Natural killer cell (primary cell): ENCODE data around the gene KCNH4. TPM values are rescaled to one million over a fixed set of nuclear protein-coding genes. Genes with fewer than 3 reads are reported as not detected.

Source experiments
- ATAC-seq, 3 donors: fragments of 150-1000 bp in 2 of 3; fragments of 200-7000 bp in 1 of 3; cut with Tn5 transposase; 1 replicate in 1 of 3; 2 replicates in 2 of 3; pipeline ENCODE4 v1.10.0; 2021; ENCODE audit warnings: mild to moderate bottlenecking in 2 of 3, moderate library complexity in 2 of 3
- DNase-seq, 2 donors: peaks; one replicate each; pipeline versions ENCODE4 v3.0.0 to v3.0.0-alpha.2; 2013 to 2021; ENCODE audit warnings: mixed read lengths in 1 of 2
- H3K27ac ChIP-seq: one replicate; pipeline ENCODE4 v1.5.1; 2013; ENCODE audit warnings: mild to moderate bottlenecking, low read length
- H3K27me3 ChIP-seq: one replicate; pipeline ENCODE4 v1.6.1; 2013; ENCODE audit warnings: low read length; ENCODE audit not compliant: control insufficient read depth, insufficient read depth
- H3K36me3 ChIP-seq: one replicate; pipeline ENCODE4 v1.6.1; 2013; ENCODE audit warnings: low read length; ENCODE audit not compliant: control insufficient read depth, insufficient read depth
- H3K4me1 ChIP-seq: one replicate; pipeline ENCODE4 v1.6.1; 2013; ENCODE audit warnings: low read length; ENCODE audit not compliant: control insufficient read depth, insufficient read depth
- H3K4me3 ChIP-seq: one replicate; pipeline ENCODE4 v1.5.1; 2013; ENCODE audit warnings: low read length
- H3K9me3 ChIP-seq: one replicate; pipeline ENCODE4 v1.6.1; 2013; ENCODE audit warnings: low read length; ENCODE audit not compliant: control insufficient read depth, insufficient read depth
- H3K27ac Mint-ChIP-seq, 2 donors: one replicate each; pipeline ENCODE4 v1.8.0; 2022; ENCODE audit warnings: mild to moderate bottlenecking in 2 of 2, mixed read lengths in 2 of 2, moderate library complexity in 1 of 2
- H3K27me3 Mint-ChIP-seq, 2 donors: one replicate each; pipeline ENCODE4 v1.8.0; 2022; ENCODE audit warnings: low read depth in 2 of 2, mixed read lengths in 2 of 2
- H3K36me3 Mint-ChIP-seq: one replicate; pipeline ENCODE4 v1.8.0; 2022; ENCODE audit warnings: mixed read lengths
- H3K4me1 Mint-ChIP-seq, 2 donors: one replicate each; pipeline ENCODE4 v1.8.0; 2022; ENCODE audit warnings: mixed read lengths in 2 of 2
- H3K4me3 Mint-ChIP-seq: one replicate; pipeline ENCODE4 v1.8.0; 2022; ENCODE audit warnings: mild to moderate bottlenecking, moderate library complexity, mixed read lengths
- H3K9me3 Mint-ChIP-seq, 2 donors: one replicate each; pipeline ENCODE4 v1.8.0; 2022; ENCODE audit warnings: mixed read lengths in 2 of 2
- WGBS: methylation state at CpG from one replicate; pipeline ENCODE4 v1.1.7; 2013; ENCODE audit warnings: missing lambda C conversion rate; ENCODE audit not compliant: insufficient coverage; 5-methylcytosine and 5-hydroxymethylcytosine counted together
- intact Hi-C: fragments of 100-400 bp; cut with micrococcal nuclease; formaldehyde crosslinking; loops from one replicate; pipeline ENCODE4 v1.14.2; 2022
- total RNA-seq, 4 donors: library from RNA; stranded (reverse); fragments of 120-200 nt in 1 of 4; gene quantifications; one replicate each; pipeline versions ENCODE4 v1.2.3 to v1.2.4, GENCODE V29; 2013 to 2022
- TF ChIP-seq, protein P1 (sequence below): fragments of 200-600 bp; IDR thresholded peaks from one replicate; pipeline ENCODE4 v1.8.0; 2022; ENCODE audit warnings: antibody characterized with exemption

KCNH4 gene
- total RNA-seq, 3 donors from 2014 or later (not counting 1 experiment from before 2014, with no cell fraction given) = 0.12 to 0.27 (median 0.20) TPM

GRCh38 chr17:42111265-42111636, 69.7 kb downstream of the KCNH4 start:
- H3K27ac ChIP-seq = no peak overlapping the region
- Mint-ChIP-seq H3K4me1 (peaks cover 9 to 29% of the 10 kb centered on the region in 2 donors), H3K4me3 (no peak overlapping the region), H3K27ac (peak overlapping the region; percentile 5 to 95), H3K36me3 (no peaks in the 10 kb centered on the region), H3K27me3 (no peaks in the 10 kb centered on the region), H3K9me3 (no peaks in the 10 kb centered on the region)
- DNase-seq (no peak), ATAC-seq (no peak)
- no peaks in the 10 kb centered on the region for H3K9me3 ChIP-seq
- H3K36me3 ChIP-seq = peaks cover 13% of the 10 kb centered on the region
- 95% methylated on average over 11 of the region's 11 CpGs for WGBS
- H3K4me3 ChIP-seq = no peak overlapping the region
- H3K4me1 ChIP-seq = peaks cover 43% of the 10 kb centered on the region
- TF ChIP-seq, protein P1, sequence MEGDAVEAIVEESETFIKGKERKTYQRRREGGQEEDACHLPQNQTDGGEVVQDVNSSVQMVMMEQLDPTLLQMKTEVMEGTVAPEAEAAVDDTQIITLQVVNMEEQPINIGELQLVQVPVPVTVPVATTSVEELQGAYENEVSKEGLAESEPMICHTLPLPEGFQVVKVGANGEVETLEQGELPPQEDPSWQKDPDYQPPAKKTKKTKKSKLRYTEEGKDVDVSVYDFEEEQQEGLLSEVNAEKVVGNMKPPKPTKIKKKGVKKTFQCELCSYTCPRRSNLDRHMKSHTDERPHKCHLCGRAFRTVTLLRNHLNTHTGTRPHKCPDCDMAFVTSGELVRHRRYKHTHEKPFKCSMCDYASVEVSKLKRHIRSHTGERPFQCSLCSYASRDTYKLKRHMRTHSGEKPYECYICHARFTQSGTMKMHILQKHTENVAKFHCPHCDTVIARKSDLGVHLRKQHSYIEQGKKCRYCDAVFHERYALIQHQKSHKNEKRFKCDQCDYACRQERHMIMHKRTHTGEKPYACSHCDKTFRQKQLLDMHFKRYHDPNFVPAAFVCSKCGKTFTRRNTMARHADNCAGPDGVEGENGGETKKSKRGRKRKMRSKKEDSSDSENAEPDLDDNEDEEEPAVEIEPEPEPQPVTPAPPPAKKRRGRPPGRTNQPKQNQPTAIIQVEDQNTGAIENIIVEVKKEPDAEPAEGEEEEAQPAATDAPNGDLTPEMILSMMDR = no peak
- intact Hi-C loops = no loop called here
- no peaks in the 10 kb centered on the region for H3K27me3 ChIP-seq

DNA sequence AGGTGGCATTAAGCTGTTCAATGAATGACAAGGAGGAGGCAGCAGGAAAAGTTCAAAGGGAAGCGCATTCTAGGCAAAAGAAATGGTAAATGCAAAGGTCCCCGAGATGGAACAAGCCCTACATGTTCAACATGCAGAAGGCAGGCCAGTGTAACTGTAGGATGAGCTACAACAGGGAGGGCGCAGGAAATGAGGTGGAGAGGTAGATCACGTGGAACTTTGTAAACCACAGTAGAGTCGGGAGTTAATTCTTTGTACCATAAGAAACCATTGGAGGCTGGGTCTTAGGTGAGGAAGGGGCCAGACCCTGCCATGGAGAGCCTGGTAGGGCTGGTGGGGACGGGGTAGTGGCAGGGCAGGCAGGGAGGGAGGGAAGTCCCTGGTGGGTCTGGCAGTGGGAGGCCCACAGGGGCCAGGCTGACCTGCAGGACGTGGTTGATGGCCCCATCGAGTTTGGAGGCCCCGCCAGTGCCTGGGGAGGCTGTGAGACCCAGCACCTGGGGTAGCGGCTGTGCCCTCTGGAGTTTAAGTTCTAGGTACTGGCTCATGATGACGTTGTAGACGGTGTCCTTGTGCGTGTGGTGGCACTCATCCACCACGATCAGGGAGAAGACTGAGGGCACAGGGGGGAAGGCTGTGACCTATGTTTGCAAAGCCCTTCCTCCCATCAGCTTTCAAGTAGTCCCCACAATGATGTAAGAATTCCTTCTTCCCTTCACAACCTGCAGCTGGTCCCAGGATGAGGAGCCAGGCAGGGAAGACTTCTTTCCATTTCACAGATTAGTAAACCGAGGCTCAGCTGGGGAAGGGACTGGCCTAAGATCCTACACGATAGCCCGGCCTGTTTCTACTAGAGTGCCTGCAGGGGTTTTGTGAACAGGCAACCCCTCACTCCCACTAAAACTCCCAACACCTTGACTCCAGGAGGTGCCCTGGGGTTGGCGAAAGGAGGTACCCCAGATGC, 70.4 kb downstream of the KCNH4 start:
- H3K27me3 ChIP-seq = no peaks in the 10 kb centered on the region
- peaks cover 42% of the 10 kb centered on the region for H3K4me1 ChIP-seq
- no peak overlapping the region for H3K27ac ChIP-seq
- no peaks in the 10 kb centered on the region for H3K9me3 Mint-ChIP-seq
- H3K4me3 ChIP-seq = no peak overlapping the region
- peak in 1 of 2 donors; percentile 21 for DNase-seq
- H3K36me3 ChIP-seq = peaks cover 13% of the 10 kb centered on the region
- H3K27ac Mint-ChIP-seq = peak overlapping the region; percentile 5 to 95
- WGBS = 89% methylated on average over 18 of the region's 18 CpGs
- H3K9me3 ChIP-seq = no peaks in the 10 kb centered on the region
- H3K36me3 Mint-ChIP-seq = no peaks in the 10 kb centered on the region
- TF ChIP-seq, protein P1 = no peak
- H3K4me1 Mint-ChIP-seq = peaks cover 9 to 29% of the 10 kb centered on the region in 2 donors
- intact Hi-C loops = no loop called here
- no peak for ATAC-seq
- H3K4me3 Mint-ChIP-seq = peak overlapping the region; percentile 40
- H3K27me3 Mint-ChIP-seq = no peaks in the 10 kb centered on the region

GRCh38 chr17:42109086-42109485, 71.9 kb downstream of the KCNH4 start:
- DNase-seq (no peak), ATAC-seq (no peak)
- peak overlapping the region; percentile 64 for H3K4me3 Mint-ChIP-seq

More at GRCh38 chr17:42109086-42109485, 71.9 kb downstream of the KCNH4 start:
- peaks cover 20% of the 10 kb centered on the region for H3K36me3 ChIP-seq
- H3K27ac Mint-ChIP-seq = peak overlapping the region in 1 of 2 donors; percentile 51
- no peaks in the 10 kb centered on the region for H3K9me3 Mint-ChIP-seq
- H3K4me1 ChIP-seq = peaks cover 36% of the 10 kb centered on the region
- no peak overlapping the region for H3K4me3 ChIP-seq
- TF ChIP-seq, protein P1 = no peak
- no peaks in the 10 kb centered on the region for H3K9me3 ChIP-seq
- peaks cover 9 to 29% of the 10 kb centered on the region in 2 donors for H3K4me1 Mint-ChIP-seq
- H3K36me3 Mint-ChIP-seq = no peaks in the 10 kb centered on the region
- 96% methylated on average over 9 of the region's 9 CpGs for WGBS
- H3K27me3 ChIP-seq = no peaks in the 10 kb centered on the region
- H3K27me3 Mint-ChIP-seq = no peaks in the 10 kb centered on the region
- no peak overlapping the region for H3K27ac ChIP-seq
- intact Hi-C loops = no loop called here
